HG03432 (cell line): ENCODE results near the gene VASN.
"Not testable (repeated sequence)": the region's sequence is repeated elsewhere in the genome, so short reads cannot be mapped to it uniquely, and the experiment has no call there.

ENCODE experiments used
- ATAC-seq: cut with Tn5 transposase; IDR thresholded peaks from one replicate; pipeline ENCODE4 v1.9.1; 2021; ENCODE audit warnings: mild to moderate bottlenecking, moderate library complexity; ENCODE audit not compliant: unreplicated experiment

Gene VASN

DNA sequence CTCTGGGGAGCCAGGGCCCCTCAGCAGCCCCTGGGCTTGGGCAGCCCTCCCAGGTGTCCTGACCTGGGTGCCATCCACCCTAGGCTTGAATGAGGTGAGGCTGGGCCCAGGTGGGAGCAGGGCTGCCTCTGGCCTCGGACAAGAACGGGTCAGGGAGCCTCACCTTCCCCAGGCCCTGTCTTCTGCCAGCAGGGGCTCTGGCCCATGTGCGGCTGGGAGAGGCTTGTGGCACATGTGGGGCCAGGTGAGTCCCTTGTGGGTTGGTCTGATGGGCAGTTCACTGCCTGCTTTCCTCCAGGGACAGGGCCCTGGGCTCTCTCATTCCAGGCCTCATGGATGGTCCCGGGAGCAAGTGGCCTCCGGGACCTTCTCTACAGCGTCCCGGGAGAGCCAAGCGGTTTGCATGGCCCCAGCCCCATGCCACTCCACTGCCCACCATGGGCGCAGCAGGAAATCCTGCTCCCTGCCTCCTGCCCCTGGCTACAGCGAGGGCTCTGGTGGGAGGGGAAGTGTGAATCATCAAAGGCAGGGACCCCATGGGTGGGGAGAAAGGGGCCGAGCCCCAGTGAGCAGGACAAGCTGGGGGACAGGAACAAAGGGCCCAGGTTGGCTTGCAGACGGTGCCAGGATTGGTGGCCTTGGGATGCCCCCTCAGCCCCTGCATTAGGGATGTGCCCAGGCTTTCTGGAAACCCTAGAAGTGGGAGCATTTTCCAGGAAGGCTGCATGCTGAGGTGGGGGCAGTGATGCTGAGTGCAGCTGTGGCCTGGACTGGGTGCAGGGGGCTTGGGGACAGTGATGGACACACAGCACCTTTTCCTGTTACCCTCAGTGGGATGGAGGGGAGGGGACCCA is 12.2 kb downstream of the VASN start:
- ATAC-seq = no peak

DNA sequence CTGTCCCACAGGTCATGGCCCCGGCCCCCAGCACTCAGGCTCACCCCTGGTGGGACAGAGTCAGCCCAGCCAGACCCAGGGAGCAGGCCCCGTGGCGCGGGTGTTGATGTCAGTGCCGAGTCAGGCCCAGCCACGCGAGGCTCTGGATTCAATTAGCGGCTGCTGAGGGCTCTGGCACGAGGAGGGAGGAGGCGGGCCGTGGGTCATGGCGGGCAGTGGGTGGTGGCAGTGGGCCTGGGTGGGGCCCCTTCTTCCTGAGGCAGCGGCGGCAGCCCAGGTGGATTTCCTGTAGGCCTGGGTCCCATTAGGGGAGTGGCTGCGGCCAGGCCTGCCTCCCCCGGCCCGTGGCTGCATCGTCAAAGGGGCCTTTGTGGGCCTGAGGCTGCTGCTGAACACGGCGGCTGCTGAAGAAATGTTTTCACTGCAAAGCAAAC is 12.9 kb downstream of the VASN start:
- no peak for ATAC-seq

DNA sequence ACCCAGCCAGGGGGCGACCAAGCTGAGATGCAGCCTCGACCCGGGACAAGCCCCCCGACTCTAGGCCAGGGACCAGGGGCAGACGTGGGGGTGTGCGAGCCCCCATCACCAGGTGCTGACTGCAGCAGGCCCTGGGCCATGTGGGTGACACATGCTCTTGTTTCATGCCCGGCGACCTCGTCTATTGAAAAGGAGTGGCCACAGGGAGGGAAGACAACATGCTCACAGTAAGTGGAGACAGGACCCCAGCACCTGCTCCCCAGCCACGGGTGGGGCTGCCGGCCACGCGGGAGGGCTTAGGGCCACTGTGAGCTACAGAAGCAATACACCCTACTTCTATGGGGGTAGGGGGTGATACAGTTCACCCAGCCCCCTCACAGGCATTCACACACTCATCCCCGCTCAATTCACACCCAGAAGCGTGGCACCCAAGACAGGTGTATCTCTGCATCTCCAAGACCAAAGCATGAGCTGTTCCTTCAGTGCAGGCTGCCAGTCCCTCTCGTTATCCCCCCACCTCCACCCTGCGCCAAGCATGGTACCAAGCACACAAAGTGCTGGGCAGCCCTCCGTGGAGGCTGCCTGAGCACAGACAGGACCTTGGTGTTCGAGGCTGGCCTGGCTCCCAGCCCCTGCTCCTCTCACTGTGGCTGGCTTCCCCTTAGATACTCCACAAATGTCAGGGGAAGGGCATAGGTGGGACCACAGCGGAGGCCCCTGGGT is 13.6 kb downstream of the VASN start:
- no peak for ATAC-seq

DNA sequence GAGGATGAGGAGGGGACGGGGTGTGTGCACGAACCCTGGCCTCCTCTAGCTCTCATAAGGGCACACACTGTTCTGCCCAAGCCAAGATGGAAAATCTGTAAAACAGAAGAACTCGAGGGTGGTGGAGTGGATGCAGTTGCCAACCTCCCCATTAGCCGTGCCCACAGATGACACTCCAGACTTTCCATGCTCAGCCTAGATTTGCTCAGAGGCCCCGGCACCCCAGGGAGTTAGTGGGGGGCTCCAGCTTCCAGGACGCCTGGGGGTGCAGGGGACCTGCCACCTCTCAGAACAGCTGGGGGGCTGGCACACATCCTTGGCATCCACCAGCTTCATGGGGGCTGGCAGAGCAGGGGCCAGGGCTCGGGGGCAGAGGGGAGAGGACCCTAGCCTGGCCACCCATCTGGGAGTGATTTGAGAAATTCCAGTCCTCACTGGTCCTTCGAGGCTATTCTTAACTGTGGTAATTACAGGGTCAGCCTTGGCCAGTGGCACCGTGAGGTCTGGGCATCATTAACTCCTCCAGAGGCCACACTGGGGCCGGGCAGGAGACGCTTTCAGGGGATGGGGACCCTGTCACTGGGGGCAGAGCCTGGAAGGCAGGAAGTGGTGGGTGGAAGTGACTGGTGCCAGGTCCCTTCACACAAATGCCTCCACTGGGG is 14.3 kb downstream of the VASN start:
- no peak for ATAC-seq

DNA sequence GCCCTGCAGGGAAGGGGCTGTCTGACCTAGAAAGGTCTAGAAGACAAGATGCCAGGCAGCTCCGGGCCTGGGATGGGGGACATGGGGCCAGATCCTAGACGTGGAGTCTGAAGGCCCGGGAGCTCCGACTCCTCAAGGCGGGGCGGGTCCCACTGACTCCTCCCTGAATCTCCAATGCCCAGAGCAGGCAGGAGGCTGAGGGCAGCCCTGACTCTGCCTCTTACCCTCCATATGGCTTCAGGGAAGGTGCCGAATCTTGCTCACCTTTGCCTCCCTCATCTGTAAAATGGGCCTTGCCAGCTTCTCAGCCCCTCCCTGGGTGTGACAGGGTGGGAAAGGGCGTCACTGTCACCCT is 14.8 kb downstream of the VASN start:
- no peak for ATAC-seq

DNA sequence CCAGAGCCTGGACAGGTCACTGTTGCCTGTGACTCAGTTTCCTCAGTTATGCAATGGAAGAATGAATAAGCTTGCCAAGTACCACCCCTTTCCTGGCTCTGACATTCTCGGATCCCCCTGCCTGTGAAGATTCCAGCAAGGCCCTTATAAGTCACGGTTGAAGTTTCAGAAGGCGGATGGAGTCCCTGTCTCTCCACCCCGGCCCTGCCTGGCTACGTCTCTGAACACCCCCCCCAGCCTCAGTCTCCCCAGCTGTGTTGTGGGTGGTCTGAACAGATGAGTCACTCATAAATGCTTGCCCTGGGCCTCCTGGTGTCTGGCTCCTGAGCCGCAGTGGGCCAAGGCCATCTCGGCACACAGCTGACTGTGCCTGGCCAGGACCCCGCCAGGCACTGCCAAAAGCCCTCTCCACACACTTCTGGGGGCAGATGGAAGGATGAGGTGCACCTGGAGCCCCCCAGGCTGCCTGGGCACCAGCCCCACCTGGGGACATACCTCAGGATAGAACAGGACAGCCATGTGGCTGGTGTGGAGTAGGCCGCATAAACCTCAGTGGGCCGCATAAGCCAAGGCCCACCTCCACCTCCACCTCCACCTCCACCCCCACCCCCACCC is 15.4 kb downstream of the VASN start:
- no peak for ATAC-seq

DNA sequence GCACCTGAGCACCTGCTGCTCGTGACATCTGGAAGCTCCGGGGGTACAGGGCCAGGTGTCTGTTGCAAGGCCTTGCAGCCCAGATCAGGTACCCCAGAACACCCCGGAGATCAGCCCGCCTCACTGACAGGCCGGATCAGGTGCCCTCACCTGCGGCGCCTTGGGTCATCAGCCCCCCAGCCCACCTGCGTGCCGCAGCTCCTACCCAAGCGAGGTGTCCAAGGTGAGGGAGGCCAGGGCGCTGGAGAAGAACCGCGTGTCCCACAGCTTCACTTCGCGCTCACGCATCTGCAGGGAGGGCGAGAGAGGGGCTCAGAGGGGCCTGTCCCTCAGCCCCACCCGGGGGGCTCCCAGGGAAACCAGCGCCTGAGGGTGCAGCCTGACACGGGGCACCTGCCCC is 16.1 kb downstream of the VASN start:
- no peak for ATAC-seq

DNA sequence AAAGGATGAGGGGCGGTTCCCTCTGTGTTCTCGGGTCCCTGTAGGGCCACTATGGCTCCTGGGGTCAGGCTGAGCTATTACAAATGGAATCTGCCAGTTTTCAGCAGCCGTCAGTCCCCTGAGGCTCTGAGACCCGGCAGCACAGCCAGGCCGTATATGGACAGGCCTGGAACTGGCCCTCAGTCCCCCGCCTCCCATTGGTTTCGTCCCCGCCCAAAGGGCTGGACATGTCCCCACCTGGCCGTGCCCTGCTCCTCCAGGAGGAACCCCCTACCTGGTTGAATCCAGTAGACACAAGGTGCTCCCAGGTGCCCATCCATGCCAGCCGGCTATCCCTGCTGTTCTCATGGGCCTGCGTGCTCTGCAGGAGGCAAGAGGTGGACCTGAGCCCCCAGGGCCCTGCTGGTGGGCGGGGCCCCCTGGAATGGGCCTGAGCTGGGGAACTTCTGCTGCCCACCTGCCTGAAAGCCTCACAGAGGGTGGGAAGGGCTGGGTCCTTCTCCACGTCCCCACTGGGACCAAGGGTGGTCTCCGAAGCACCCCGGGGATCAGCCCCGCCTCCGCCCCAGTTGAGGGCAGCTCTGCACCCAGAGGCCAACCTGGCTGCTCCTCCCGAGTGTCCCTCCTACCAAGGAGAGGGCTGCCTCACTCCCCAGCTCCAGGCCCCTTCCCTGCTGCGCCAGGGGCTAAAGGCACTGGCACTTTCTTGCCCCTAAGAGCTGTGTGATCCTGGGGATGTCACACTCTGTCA is 16.8 kb downstream of the VASN start:
- ATAC-seq = no peak

DNA sequence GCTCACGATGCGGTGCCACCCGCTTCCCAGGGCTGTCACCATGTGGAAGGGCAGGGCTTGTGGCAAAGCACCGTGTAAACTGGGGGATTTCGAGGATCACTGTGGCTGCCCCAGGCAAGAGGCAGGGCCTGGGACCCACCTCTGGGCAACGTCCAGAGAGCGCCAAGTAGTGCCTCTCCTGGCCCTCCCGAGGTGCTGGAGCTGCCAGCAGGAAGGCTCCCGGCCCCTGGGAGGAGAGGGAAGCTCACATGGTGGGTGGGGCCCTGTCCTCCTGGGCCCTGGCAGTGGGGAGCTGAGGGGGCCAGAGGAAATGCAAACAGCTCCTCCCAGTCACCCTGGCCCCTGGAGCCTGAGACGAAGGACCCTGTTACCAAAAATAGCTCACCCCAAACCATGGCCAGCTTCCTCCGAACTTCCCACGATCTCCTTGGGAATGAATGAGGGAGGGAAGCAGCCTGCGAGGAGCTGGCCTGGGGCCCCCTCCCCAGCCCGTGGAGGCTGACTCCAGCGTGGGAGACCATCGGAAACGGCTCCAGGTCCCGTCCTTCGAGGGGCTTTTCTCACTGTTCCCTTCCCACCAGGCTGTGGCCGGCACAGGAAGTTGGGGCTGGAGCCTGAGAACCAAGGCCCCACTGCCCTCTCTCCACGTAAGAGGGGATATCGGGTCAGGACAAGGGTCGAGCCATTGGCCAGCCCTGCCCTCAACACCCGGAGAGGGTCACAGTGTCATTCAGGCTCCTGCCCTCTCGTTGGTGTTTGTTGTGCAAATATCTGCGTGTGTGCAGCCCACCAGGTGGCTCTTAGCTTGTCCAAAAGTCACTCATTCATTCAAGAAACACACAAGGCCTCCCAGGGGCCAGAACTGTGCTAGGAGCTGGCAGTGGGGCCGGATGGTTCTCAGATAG is 17.7 kb downstream of the VASN start:
- ATAC-seq = no peak

DNA sequence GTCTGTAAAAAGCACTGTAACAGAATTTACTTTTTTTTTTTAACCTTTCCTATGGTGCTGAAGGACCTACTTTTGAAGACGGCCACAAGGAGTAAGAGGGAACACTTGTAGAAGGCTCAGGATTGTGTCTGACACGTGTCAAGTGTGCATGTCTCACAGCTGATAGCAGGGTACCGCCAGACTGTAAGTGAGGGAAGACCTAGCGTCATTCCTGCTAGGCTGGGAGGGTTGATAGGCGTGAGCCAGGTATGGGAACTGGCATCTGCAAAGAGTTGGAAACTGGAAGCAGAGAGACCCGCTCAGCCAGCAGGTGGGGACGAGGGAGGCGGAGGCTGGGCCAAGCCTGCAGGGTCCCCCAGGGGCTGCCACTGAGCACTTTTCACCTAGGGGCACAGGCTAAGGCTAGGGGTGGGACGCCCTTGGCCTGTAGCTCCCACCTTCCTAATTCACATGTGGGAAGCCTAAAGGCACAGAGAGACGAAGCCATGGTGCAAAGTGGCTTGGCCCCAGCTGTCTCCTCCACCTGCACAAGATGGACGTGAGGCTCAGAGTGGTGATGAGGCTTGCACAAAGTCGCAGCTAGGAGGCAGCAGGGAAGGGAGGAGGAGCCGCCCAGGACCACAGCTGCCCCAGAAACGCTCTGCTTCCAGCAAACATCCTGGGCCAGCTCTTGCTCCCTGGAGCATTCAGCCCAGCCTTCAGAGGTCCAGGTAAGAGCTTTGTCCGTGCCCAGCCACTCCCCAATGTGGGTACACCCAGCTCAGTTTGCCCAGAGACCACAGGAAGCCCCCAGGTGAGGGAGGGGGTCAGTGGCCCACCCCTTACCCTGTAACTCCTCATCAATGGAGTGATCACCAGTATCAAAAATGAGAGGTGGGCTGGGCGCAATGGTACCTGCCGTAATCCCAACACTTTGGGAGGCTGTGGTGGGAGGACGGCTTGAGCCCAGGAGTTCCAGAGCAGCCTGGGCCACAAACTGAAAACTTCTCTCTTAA is 18.9 kb downstream of the VASN start:
- ATAC-seq = no peak

DNA sequence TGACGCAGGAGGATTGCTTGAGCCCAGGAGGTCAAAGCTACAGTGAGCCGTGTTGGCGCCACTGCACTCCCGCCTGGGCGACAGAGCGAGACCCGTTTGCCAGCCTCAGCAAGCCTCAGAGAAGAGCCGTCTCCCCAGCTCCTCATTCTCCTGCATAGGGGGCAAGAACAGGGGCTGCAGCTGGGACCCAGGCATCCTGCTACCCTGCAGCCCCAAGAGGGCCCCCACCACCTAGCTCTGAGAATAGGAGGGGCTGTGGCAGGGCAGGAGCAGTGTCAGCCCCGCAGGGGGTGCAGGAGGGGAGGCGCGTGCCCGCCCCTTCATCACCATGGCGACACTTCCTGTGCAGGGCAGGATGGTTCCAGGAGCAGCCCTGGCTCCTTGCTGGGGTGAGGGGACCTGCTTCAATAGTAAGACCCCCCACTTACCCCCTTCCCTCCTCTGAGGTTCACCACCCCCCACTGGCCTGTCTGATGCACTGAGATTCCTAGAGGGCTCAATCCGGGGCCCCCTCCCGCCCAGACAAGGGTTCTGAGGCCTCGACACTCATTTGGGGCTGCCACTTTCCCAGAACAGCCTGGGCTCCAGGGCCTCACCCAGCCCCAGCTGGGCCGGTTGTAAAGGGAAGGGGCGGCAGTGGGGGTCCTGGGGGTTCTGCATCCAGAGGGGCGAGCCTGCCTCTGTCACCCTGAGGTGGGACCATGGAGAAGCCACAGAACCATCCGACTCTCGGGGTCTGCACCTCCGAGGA is 20.2 kb downstream of the VASN start:
- no peak for ATAC-seq

DNA sequence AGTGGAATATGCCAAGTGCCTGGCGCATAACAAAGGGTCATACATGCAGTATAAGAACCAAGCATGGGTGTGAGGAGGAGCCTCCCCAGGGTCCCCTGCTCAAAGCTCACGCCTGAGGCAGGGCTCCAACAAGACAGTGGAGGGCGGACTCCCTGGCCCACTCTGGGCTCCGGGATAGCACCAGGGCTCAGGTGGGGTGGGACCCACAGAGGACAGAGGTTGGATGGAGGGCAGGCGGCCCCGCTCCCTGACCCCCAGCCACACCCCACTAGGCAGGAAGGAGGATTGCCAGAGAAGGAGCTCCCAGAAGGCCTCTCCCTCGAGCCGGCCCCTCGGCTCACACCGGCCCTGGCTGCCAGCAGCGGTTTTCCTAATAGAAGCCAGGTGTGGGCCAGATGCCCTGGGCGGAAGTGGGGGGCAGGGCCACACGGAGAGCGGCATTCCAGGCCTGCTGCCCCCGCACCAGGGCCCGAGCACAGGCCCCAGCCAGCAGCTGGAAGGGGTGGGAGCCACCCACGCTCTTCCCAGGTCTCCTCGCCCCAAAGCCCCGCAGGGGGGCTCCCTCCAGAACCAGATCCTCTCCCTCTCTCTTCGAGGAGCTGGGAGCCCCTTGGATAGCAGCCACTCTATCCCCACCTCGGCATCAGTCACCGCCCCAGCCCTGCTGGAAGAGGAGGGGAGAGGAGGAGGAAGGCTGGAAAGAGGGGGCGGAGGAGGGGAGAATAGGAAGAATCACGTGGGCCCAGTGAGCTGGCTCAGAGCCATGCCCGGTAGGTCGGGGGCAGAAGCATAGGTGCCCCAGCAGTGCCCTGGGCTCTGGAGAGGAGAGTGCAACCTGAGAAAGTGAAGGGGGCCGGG is 21.0 kb downstream of the VASN start:
- no peak for ATAC-seq

DNA sequence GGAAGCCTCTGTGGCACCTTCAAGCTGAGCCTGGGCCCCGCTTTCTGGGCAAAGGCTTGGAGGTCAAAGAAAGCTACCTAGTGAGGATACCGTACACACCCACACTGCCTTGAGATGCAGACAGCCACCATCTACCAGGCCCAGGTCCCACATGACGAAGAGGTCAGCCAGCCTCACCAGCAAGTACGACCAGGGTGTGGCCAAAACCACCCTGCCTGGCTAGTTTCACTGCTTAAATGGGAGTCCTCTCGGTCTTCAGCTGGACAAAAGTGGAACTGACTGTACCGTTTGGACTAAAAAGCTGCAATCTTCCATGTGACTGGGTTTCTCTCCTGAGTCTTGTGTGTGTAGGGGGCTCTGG is 21.6 kb downstream of the VASN start:
- no peak for ATAC-seq

DNA sequence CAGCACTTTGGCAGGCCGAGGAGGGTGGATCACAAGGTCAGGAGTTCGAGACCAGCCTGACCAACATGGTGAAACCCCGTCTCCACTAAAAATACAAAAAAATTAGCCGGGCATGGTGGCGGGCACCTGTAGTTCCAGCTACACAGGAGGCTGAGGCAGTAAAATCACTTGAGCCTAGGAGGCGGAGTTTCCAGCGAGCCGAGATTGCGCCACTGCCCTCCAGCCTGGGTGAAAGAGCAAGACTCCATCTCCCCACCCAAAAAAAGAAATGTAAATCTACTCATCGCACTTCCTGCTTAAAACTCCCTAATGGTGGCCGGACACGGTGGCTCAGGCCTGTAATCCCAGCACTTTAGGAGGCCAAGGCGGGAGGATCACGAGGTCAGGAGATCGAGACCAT is 22.2 kb downstream of the VASN start:
- ATAC-seq = not testable (repeated sequence)

DNA sequence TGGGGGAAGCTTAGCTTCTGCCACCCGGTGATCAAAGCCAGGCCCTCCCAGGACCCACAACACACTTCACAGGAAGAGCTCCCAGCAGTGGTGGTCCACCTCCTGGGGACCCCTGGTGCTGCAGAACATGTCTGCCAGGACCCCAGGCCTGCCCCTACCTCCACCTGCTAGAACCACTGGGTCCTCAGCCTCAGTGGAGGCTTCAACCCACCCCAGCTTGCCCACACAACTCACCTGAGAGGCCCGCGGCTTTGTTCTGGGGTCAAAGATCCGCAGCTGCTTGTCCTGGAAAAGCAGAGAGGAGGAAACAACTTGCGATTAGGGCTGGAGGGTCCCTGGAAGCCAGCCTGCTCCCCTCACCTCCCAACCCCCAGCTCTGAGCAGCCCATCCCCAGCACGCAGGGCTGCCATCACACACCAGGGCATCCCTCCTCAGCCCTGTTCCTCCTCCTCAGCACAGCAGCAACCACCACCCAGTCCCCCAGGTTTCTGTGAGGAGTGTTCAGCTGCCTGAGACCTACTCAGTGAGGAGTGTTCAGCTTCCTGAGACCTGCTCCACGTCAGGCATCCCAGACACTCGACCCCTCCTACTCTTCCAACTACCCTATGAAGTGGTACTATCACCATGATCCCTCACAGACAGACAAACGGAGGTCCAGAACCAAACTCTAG is 23.5 kb downstream of the VASN start:
- ATAC-seq = no peak

DNA sequence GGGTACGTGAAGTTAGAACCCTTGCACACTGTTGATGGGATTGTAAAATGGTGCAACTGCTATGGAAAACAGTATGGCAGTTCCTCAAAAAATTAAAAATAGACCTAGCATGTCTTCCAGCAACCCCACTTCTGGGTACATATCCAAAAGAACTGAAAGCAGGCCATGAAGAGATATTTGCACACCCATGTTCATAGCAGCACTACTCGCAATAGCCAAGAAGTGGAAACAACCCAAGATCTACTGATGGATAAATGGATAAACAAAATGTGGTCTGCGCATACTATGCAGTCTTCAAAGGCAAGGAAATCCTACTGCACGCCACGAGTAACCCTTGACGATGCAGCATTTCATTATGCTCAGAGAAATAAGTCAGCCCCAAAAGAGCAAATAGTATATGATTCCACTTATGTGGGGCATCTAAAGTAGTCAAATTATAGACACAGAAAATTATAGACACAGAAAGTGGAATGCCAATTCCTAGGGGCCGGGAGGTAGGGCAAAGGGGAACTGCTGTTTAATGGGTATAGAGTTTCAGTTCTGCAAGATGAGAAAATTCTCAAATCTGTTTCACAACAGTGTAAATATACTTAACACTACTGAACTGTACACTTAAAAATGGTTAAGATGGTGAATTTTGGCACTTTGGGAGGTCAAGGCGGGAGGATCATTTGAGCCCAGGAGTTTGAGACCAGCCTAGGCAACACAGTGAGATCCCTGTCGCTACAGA is 27.5 kb downstream of the VASN start:
- no peak for ATAC-seq
